ENCODE data around the gene PI3. TPM values are rescaled to one million over a fixed set of nuclear protein-coding genes. Genes with fewer than 3 reads are reported as not detected.

The PI3 gene
- total RNA-seq, 1 experiment from 2014 or later = not detected

Other genes starting within 250 kb of the PI3 start
- gene TOMM34, start 214.5 kb upstream of the PI3 start, total RNA-seq (2014; rRNA removed; shearing (Covaris generic); ENCODE audit: low replicate concordance) = 42.3 and 48.0 TPM in 2 replicates
- 4.2 and 6.9 TPM in 2 replicates for gene STK4, start 208.4 kb upstream of the PI3 start, total RNA-seq (2014; rRNA removed; shearing (Covaris generic); ENCODE audit: low replicate concordance)
- not detected in 2 replicates for gene KCNS1, start 73.8 kb upstream of the PI3 start, total RNA-seq (2014; rRNA removed; shearing (Covaris generic); ENCODE audit: low replicate concordance)
- not detected in 2 replicates for gene WFDC5, start 59.7 kb upstream of the PI3 start, total RNA-seq (2014; rRNA removed; shearing (Covaris generic); ENCODE audit: low replicate concordance)
- not detected in 2 replicates for gene WFDC12, start 50.4 kb upstream of the PI3 start, total RNA-seq (2014; rRNA removed; shearing (Covaris generic); ENCODE audit: low replicate concordance)
- gene SEMG1, start 32.1 kb downstream of the PI3 start, total RNA-seq (2014; rRNA removed; shearing (Covaris generic); ENCODE audit: low replicate concordance) = not detected in 2 replicates
- gene SEMG2, start 46.5 kb downstream of the PI3 start, total RNA-seq (2014; rRNA removed; shearing (Covaris generic); ENCODE audit: low replicate concordance) = not detected in 2 replicates
- gene SLPI, start 79.7 kb downstream of the PI3 start, total RNA-seq (2014; rRNA removed; shearing (Covaris generic); ENCODE audit: low replicate concordance) = 1.5 TPM in 1 of 2 replicates, not detected in the other
- not detected in 2 replicates for gene RBPJL, start 131.9 kb downstream of the PI3 start, total RNA-seq (2014; rRNA removed; shearing (Covaris generic); ENCODE audit: low replicate concordance)
- 0.10 and 2.1 TPM in 2 replicates for gene MATN4, start 133.4 kb downstream of the PI3 start, total RNA-seq (2014; rRNA removed; shearing (Covaris generic); ENCODE audit: low replicate concordance)
- 92.8 and 111 TPM in 2 replicates for gene SDC4, start 173.5 kb downstream of the PI3 start, total RNA-seq (2014; rRNA removed; shearing (Covaris generic); ENCODE audit: low replicate concordance)
- gene SYS1, start 188.3 kb downstream of the PI3 start, total RNA-seq (2014; rRNA removed; shearing (Covaris generic); ENCODE audit: low replicate concordance) = 59.1 and 84.9 TPM in 2 replicates
- gene TP53TG5, start 203.4 kb downstream of the PI3 start, total RNA-seq (2014; rRNA removed; shearing (Covaris generic); ENCODE audit: low replicate concordance) = not detected in 2 replicates
- 2.5 and 21.5 TPM in 2 replicates for gene DBNDD2, start 233.4 kb downstream of the PI3 start, total RNA-seq (2014; rRNA removed; shearing (Covaris generic); ENCODE audit: low replicate concordance)
- 66.4 and 89.4 TPM in 2 replicates for gene PIGT, start 241.2 kb downstream of the PI3 start, total RNA-seq (2014; rRNA removed; shearing (Covaris generic); ENCODE audit: low replicate concordance)

Data from Caki2 (cell line).